Measurements from ENCODE around the gene GLOD5. TPM values are rescaled to one million over a fixed set of nuclear protein-coding genes. Genes with fewer than 3 reads are reported as not detected.

The GLOD5 gene
- total and polyA plus RNA-seq, 2 donors, result 0.07 TPM; not detected in 1

- no peaks in the 10 kb centered on the region for H3K9me3 ChIP-seq (ENCODE audit: control insufficient read depth in 2 of 2, insufficient read depth in 1 of 2, low read length in 1 of 2)
- no peak overlapping the region for H3K27ac ChIP-seq (ENCODE audit: low read depth in 1 of 2, low read length in 1 of 2)
- H3K27me3 ChIP-seq (ENCODE audit: control insufficient read depth in 2 of 2, insufficient read depth in 1 of 2, low read length in 1 of 2), result no peaks in the 10 kb centered on the region
- H3K4me1 ChIP-seq (ENCODE audit: control insufficient read depth in 2 of 2, insufficient read depth in 2 of 2, low read length in 2 of 2), result no peaks in the 10 kb centered on the region
- no peaks in the 10 kb centered on the region for H3K36me3 ChIP-seq (ENCODE audit: control insufficient read depth in 2 of 2, insufficient read depth in 2 of 2, low read length in 1 of 2)
- H3K4me3 ChIP-seq (ENCODE audit: low read length in 2 of 2), result no peak overlapping the region
- DNase-seq (ENCODE audit: low read depth in 6 of 9, low spot score in 9 of 9), result no peak
- WGBS, result 96% methylated on average over 13 of the region's 13 CpGs
These were observed 15.4 kb downstream of the GLOD5 start for GRCh38 chrX:48776818-48777439.

- no peak overlapping the region for H3K4me3 ChIP-seq (ENCODE audit: low read length in 2 of 2)
- H3K27ac ChIP-seq (ENCODE audit: low read depth in 1 of 2, low read length in 1 of 2), result no peak overlapping the region
- no peaks in the 10 kb centered on the region for H3K9me3 ChIP-seq (ENCODE audit: control insufficient read depth in 2 of 2, insufficient read depth in 1 of 2, low read length in 1 of 2)
- no peaks in the 10 kb centered on the region for H3K27me3 ChIP-seq (ENCODE audit: control insufficient read depth in 2 of 2, insufficient read depth in 1 of 2, low read length in 1 of 2)
- H3K36me3 ChIP-seq (ENCODE audit: control insufficient read depth in 2 of 2, insufficient read depth in 2 of 2, low read length in 1 of 2), result no peaks in the 10 kb centered on the region
- WGBS, result 96% methylated on average over 7 of the region's 7 CpGs
- no peak for DNase-seq (ENCODE audit: low read depth in 6 of 9, low spot score in 9 of 9)
- no peaks in the 10 kb centered on the region for H3K4me1 ChIP-seq (ENCODE audit: control insufficient read depth in 2 of 2, insufficient read depth in 2 of 2, low read length in 2 of 2)
These were observed 17.9 kb downstream of the GLOD5 start for GRCh38 chrX:48779399-48779798.

GRCh38 chrX:48781705-48782104 is 20.2 kb downstream of the GLOD5 start:
- no peaks in the 10 kb centered on the region for H3K9me3 ChIP-seq (ENCODE audit: control insufficient read depth in 2 of 2, insufficient read depth in 1 of 2, low read length in 1 of 2)
- no peaks in the 10 kb centered on the region for H3K27me3 ChIP-seq (ENCODE audit: control insufficient read depth in 2 of 2, insufficient read depth in 1 of 2, low read length in 1 of 2)
- WGBS, result 94% methylated on average over 6 of the region's 6 CpGs
- H3K36me3 ChIP-seq (ENCODE audit: control insufficient read depth in 2 of 2, insufficient read depth in 2 of 2, low read length in 1 of 2), result no peaks in the 10 kb centered on the region
- H3K27ac ChIP-seq (ENCODE audit: low read depth in 1 of 2, low read length in 1 of 2), result no peak overlapping the region
- no peaks in the 10 kb centered on the region for H3K4me1 ChIP-seq (ENCODE audit: control insufficient read depth in 2 of 2, insufficient read depth in 2 of 2, low read length in 2 of 2)
- DNase-seq (ENCODE audit: low read depth in 6 of 9, low spot score in 9 of 9), result no peak
- no peak overlapping the region for H3K4me3 ChIP-seq (ENCODE audit: low read length in 2 of 2)

GRCh38 chrX:48782216-48782615 is 20.7 kb downstream of the GLOD5 start:
- Histone ChIP-seq H3K27ac (ENCODE audit: low read depth in 1 of 2, low read length in 1 of 2) (no peak overlapping the region), H3K4me1 (ENCODE audit: control insufficient read depth in 2 of 2, insufficient read depth in 2 of 2, low read length in 2 of 2) (no peaks in the 10 kb centered on the region), H3K27me3 (ENCODE audit: control insufficient read depth in 2 of 2, insufficient read depth in 1 of 2, low read length in 1 of 2) (no peaks in the 10 kb centered on the region), H3K9me3 (ENCODE audit: control insufficient read depth in 2 of 2, insufficient read depth in 1 of 2, low read length in 1 of 2) (no peaks in the 10 kb centered on the region), H3K4me3 (ENCODE audit: low read length in 2 of 2) (no peak overlapping the region), H3K36me3 (ENCODE audit: control insufficient read depth in 2 of 2, insufficient read depth in 2 of 2, low read length in 1 of 2) (no peaks in the 10 kb centered on the region)
- WGBS, result 94% methylated on average over 2 of the region's 2 CpGs
- no peak for DNase-seq (ENCODE audit: low read depth in 6 of 9, low spot score in 9 of 9)

GRCh38 chrX:48782795-48783194 is 21.2 kb downstream of the GLOD5 start:
- no peak overlapping the region for H3K4me3 ChIP-seq (ENCODE audit: low read length in 2 of 2)
- 92% methylated on average over 13 of the region's 13 CpGs for WGBS
- DNase-seq (ENCODE audit: low read depth in 6 of 9, low spot score in 9 of 9), result no peak
- no peaks in the 10 kb centered on the region for H3K4me1 ChIP-seq (ENCODE audit: control insufficient read depth in 2 of 2, insufficient read depth in 2 of 2, low read length in 2 of 2)
- no peak overlapping the region for H3K27ac ChIP-seq (ENCODE audit: low read depth in 1 of 2, low read length in 1 of 2)
- H3K9me3 ChIP-seq (ENCODE audit: control insufficient read depth in 2 of 2, insufficient read depth in 1 of 2, low read length in 1 of 2), result no peaks in the 10 kb centered on the region
- no peaks in the 10 kb centered on the region for H3K36me3 ChIP-seq (ENCODE audit: control insufficient read depth in 2 of 2, insufficient read depth in 2 of 2, low read length in 1 of 2)
- no peaks in the 10 kb centered on the region for H3K27me3 ChIP-seq (ENCODE audit: control insufficient read depth in 2 of 2, insufficient read depth in 1 of 2, low read length in 1 of 2)

GRCh38 chrX:48784726-48785125 is 23.2 kb downstream of the GLOD5 start:
- peaks cover 0 to 5% of the 10 kb centered on the region in 2 donors for H3K4me1 ChIP-seq (ENCODE audit: control insufficient read depth in 2 of 2, insufficient read depth in 2 of 2, low read length in 2 of 2)
- DNase-seq (ENCODE audit: low read depth in 6 of 9, low spot score in 9 of 9), result no peak
- H3K36me3 ChIP-seq (ENCODE audit: control insufficient read depth in 2 of 2, insufficient read depth in 2 of 2, low read length in 1 of 2), result no peaks in the 10 kb centered on the region
- H3K4me3 ChIP-seq (ENCODE audit: low read length in 2 of 2), result no peak overlapping the region
- H3K27ac ChIP-seq (ENCODE audit: low read depth in 1 of 2, low read length in 1 of 2), result no peak overlapping the region
- H3K27me3 ChIP-seq (ENCODE audit: control insufficient read depth in 2 of 2, insufficient read depth in 1 of 2, low read length in 1 of 2), result no peaks in the 10 kb centered on the region
- 89% methylated on average over 3 of the region's 3 CpGs for WGBS
- no peaks in the 10 kb centered on the region for H3K9me3 ChIP-seq (ENCODE audit: control insufficient read depth in 2 of 2, insufficient read depth in 1 of 2, low read length in 1 of 2)

- WGBS, result 100% methylated on average over 1 of the region's 1 CpG
- Histone ChIP-seq H3K27ac (ENCODE audit: low read depth in 1 of 2, low read length in 1 of 2) (no peak overlapping the region), H3K27me3 (ENCODE audit: control insufficient read depth in 2 of 2, insufficient read depth in 1 of 2, low read length in 1 of 2) (no peaks in the 10 kb centered on the region), H3K4me3 (ENCODE audit: low read length in 2 of 2) (no peak overlapping the region), H3K9me3 (ENCODE audit: control insufficient read depth in 2 of 2, insufficient read depth in 1 of 2, low read length in 1 of 2) (no peaks in the 10 kb centered on the region), H3K4me1 (ENCODE audit: control insufficient read depth in 2 of 2, insufficient read depth in 2 of 2, low read length in 2 of 2) (peaks cover 0 to 7% of the 10 kb centered on the region in 2 donors), H3K36me3 (ENCODE audit: control insufficient read depth in 2 of 2, insufficient read depth in 2 of 2, low read length in 1 of 2) (no peaks in the 10 kb centered on the region)
- no peak for DNase-seq (ENCODE audit: low read depth in 6 of 9, low spot score in 9 of 9)
These were observed 23.6 kb downstream of the GLOD5 start for GRCh38 chrX:48785186-48785539.

- H3K4me3 ChIP-seq (ENCODE audit: low read length in 2 of 2), result no peak overlapping the region
- no peak for DNase-seq (ENCODE audit: low read depth in 6 of 9, low spot score in 9 of 9)
- H3K27me3 ChIP-seq (ENCODE audit: control insufficient read depth in 2 of 2, insufficient read depth in 1 of 2, low read length in 1 of 2), result no peaks in the 10 kb centered on the region
- H3K27ac ChIP-seq (ENCODE audit: low read depth in 1 of 2, low read length in 1 of 2), result no peak overlapping the region
- no peaks in the 10 kb centered on the region for H3K9me3 ChIP-seq (ENCODE audit: control insufficient read depth in 2 of 2, insufficient read depth in 1 of 2, low read length in 1 of 2)
- H3K4me1 ChIP-seq (ENCODE audit: control insufficient read depth in 2 of 2, insufficient read depth in 2 of 2, low read length in 2 of 2), result peaks cover 0 to 7% of the 10 kb centered on the region in 2 donors
- 94% methylated on average over 16 of the region's 16 CpGs for WGBS
- no peaks in the 10 kb centered on the region for H3K36me3 ChIP-seq (ENCODE audit: control insufficient read depth in 2 of 2, insufficient read depth in 2 of 2, low read length in 1 of 2)
These were observed 24.1 kb downstream of the GLOD5 start for GRCh38 chrX:48785540-48786214.

- Histone ChIP-seq H3K9me3 (ENCODE audit: control insufficient read depth in 2 of 2, insufficient read depth in 1 of 2, low read length in 1 of 2) (no peaks in the 10 kb centered on the region), H3K36me3 (ENCODE audit: control insufficient read depth in 2 of 2, insufficient read depth in 2 of 2, low read length in 1 of 2) (no peaks in the 10 kb centered on the region), H3K4me1 (ENCODE audit: control insufficient read depth in 2 of 2, insufficient read depth in 2 of 2, low read length in 2 of 2) (peaks cover 0 to 7% of the 10 kb centered on the region in 2 donors), H3K4me3 (ENCODE audit: low read length in 2 of 2) (no peak within 1 kb of the TSS), H3K27me3 (ENCODE audit: control insufficient read depth in 2 of 2, insufficient read depth in 1 of 2, low read length in 1 of 2) (no peaks in the 10 kb centered on the region), H3K27ac (ENCODE audit: low read depth in 1 of 2, low read length in 1 of 2) (no peak within 1 kb of the TSS)
- no peak for DNase-seq (ENCODE audit: low read depth in 6 of 9, low spot score in 9 of 9)
- 93% methylated on average over 7 of the region's 7 CpGs for WGBS
These were observed 24.8 kb downstream of the GLOD5 start, which contains the start of gene GATA1 for GRCh38 chrX:48786341-48786800. GATA1 (plus strand) TSS chrX:48786590; CDS start chrX:48791110, 4,520 bp downstream.

Data from thymus (tissue), 11 donors.